Ovary (tissue), 9 donors: ENCODE measurements around the gene GNG7. TPM values are rescaled to one million over a fixed set of nuclear protein-coding genes. Genes with fewer than 3 reads are reported as not detected.
A peak's percentile ranks its signal among the peaks of the same experiment; 100 is the strongest.
"Not testable (repeated sequence)": the region's sequence is repeated elsewhere in the genome, so short reads cannot be mapped to it uniquely, and the experiment has no call there.

Experiments
- DNase-seq, 5 donors: peaks; one replicate each; pipeline ENCODE4 v3.0.0-alpha.2; 2019 to 2020
- H3K27ac ChIP-seq, 2 donors: fragments of 200-600 bp; one replicate each; pipeline versions ENCODE4 v1.5.1 to v1.8.0; 2019 to 2022
- H3K27me3 ChIP-seq: fragments of 200-600 bp; one replicate; pipeline ENCODE4 v1.8.0; 2022
- H3K36me3 ChIP-seq: fragments of 200-600 bp; sonication (generic); one replicate; pipeline ENCODE4 v1.5.1; 2019
- H3K4me1 ChIP-seq: one replicate; pipeline ENCODE4 v1.8.1; 2013; ENCODE audit warnings: mild to moderate bottlenecking, moderate library complexity; ENCODE audit not compliant: insufficient read depth
- H3K4me3 ChIP-seq: fragments of 200-600 bp; sonication (generic); one replicate; pipeline ENCODE4 v1.5.1; 2017
- H3K9me3 ChIP-seq, 2 donors: fragments of 200-600 bp in 1 of 2; sonication (generic) in 1 of 2; one replicate each; pipeline versions ENCODE4 v1.5.1 to v1.8.1; 2013 to 2019; ENCODE audit warnings: mild to moderate bottlenecking in 1 of 2, moderate library complexity in 1 of 2
- EP300 ChIP-seq: sonication (generic); formaldehyde crosslinking; IDR thresholded peaks from one replicate; pipeline ENCODE4 v1.6.1; 2017; ENCODE audit warnings: antibody characterized with exemption
- POLR2A ChIP-seq: fragments of 450-650 bp; IDR thresholded peaks from one replicate; pipeline ENCODE4 v1.6.1; 2017; ENCODE audit warnings: antibody characterized with exemption, mild to moderate bottlenecking, moderate library complexity
- WGBS, 3 donors: extraction: QIAGEN DNeasy Blood & Tissue Kit in 1 of 3; methylation state at CpG; one replicate each; pipeline versions ENCODE4 v1.1.5 to v1.1.7; 2013 to 2017; 5-methylcytosine and 5-hydroxymethylcytosine counted together
- intact Hi-C, 4 donors: fragments of 100-400 bp; cut with DNase I; formaldehyde crosslinking; loops; one replicate each; pipeline versions ENCODE4 v1.11.0 to v1.15.1; 2022 to 2023
- polyA plus RNA-seq, 2 donors: library from polyadenylated mRNA; stranded (reverse); fragments of 200-250 nt in 1 of 2; fragments of 350-450 nt in 1 of 2; fragmentation: Illumina TruSeq in 1 of 2; extraction: RNeasy Lipid Tissue Mini Kit (QIAGEN cat#74804) in 1 of 2; gene quantifications; one replicate each; pipeline ENCODE4 v1.2.3, GENCODE V29; 2013 to 2014
- total RNA-seq, 7 donors: library from RNA; depleted of rRNA in 2 of 7; stranded (reverse); fragments of >200 nt in 2 of 7; fragmentation: NEBNext Ultra II Directional in 3 of 7; extraction: Animal tissue kit (Norgen Biotek cat#: 25700) in 3 of 7; gene quantifications; one replicate each; pipeline versions ENCODE4 v1.1.0 to v1.2.4, GENCODE V29; 2016 to 2023
- TF ChIP-seq, protein P1 (sequence below), 3 donors: fragments of 450-650 bp in 2 of 3; fragments of 200-600 bp in 1 of 3; IDR thresholded peaks; one replicate each; pipeline versions ENCODE4 v1.5.1 to v1.8.0; 2016 to 2022; ENCODE audit warnings: antibody characterized with exemption in 3 of 3, mild to moderate bottlenecking in 1 of 3
- donor health status: DM: no; HTN: no; CAD: no; lungs with moderate emphysema.
- donor health status: DM: no; HTN: no; CAD: no.
- donor health status: Bipolar disorder and iron deficiency.
- donor health status: DM: yes; HTN: yes; CAD: no.
- donor health status: DM: no; HTN: no; CAD: no.
- donor health status: DM: yes; HTN: yes; CAD: no.

GNG7 gene
- total and polyA plus RNA-seq, 9 donors = 4.1 to 36.3 (median 15.1) TPM

DNA sequence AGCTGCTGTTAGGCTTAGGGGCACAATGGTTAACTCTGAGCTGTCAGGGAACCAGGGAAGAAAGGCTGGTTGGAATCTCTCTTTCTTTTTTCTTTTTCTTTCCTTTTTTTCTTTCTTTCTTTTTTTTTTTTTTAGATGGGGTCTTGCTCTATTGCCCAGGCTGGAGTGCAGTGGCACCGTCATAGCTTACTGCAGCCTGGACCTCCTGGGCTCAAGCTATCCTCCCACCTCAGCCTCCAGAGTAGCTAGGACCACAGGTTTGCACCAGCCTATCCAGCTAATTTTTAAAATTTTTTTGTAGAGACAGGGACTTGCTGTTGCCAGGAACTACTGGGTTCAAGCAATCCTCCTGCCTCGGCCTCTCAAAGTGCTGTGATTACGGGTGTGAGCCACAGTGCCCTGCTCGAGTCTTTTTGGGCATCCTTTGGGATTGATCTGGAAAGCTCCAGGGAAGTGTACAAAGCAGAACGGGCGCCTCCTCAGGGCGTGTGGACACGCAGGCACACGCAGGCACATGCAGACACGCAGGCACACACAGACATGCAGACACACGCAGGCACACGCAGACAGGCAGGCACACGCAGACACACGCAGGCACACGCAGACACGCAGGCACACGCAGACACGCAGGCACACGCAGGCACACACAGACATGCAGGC lies 127.4 kb downstream of the GNG7 start:
- Histone ChIP-seq H3K4me3 (no peak overlapping the region), H3K4me1 (peaks cover 18% of the 10 kb centered on the region), H3K9me3 (no peaks in the 10 kb centered on the region), H3K36me3 (no peaks in the 10 kb centered on the region), H3K27me3 (no peaks in the 10 kb centered on the region), H3K27ac (no peak overlapping the region)
- TF ChIP-seq, protein P1, sequence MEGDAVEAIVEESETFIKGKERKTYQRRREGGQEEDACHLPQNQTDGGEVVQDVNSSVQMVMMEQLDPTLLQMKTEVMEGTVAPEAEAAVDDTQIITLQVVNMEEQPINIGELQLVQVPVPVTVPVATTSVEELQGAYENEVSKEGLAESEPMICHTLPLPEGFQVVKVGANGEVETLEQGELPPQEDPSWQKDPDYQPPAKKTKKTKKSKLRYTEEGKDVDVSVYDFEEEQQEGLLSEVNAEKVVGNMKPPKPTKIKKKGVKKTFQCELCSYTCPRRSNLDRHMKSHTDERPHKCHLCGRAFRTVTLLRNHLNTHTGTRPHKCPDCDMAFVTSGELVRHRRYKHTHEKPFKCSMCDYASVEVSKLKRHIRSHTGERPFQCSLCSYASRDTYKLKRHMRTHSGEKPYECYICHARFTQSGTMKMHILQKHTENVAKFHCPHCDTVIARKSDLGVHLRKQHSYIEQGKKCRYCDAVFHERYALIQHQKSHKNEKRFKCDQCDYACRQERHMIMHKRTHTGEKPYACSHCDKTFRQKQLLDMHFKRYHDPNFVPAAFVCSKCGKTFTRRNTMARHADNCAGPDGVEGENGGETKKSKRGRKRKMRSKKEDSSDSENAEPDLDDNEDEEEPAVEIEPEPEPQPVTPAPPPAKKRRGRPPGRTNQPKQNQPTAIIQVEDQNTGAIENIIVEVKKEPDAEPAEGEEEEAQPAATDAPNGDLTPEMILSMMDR (IDR thresholded peaks at IDR 0.05) = no peak
- TF ChIP-seq EP300 = no peak
- no peak for TF ChIP-seq POLR2A
- DNase-seq = peak in 2 of 5 donors; percentile 18 to 33
- 87 to 93% (median 91%) methylated on average over 19 of the region's 19 CpGs for WGBS, 3 donors
- intact Hi-C loops = loop anchor here in 2 of 4 donors (5.0 kb wide), 3 partner anchors 33 to 83 kb away; no protein-coding TSS in a partner anchor

DNA sequence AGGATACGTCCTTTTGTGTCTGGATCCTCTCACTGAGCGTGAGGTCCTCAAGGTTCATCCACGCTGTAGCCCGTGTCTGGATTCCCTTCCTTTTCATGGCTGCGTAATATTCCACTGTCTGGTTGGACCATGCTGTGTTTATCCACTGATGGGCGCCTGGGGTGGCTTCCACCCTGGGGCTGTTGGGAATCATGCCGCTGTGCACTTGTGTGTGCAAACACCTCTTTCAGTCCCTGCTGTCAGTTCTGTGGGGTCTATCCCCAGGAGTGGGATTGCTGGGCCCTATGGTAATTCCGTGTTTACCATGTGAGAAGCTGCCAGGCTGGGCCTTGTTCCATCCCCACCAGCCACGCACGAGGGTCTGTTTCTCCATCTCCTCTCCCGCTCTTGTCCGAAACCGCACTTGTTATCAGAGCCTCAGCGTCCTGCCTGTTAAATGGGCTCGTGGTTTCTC lies 128.0 kb downstream of the GNG7 start:
- H3K4me3 ChIP-seq = no peak overlapping the region
- no peaks in the 10 kb centered on the region for H3K36me3 ChIP-seq
- TF ChIP-seq, protein P1 (IDR thresholded peaks at IDR 0.05) = no peak
- TF ChIP-seq EP300 = no peak
- TF ChIP-seq POLR2A = no peak
- intact Hi-C loops = no loop called here
- peak in 2 of 5 donors; percentile 15 to 26 for DNase-seq
- WGBS, 3 donors = 87 to 91% (median 89%) methylated on average over 15 of the region's 15 CpGs
- H3K4me1 ChIP-seq = peaks cover 13% of the 10 kb centered on the region
- H3K27ac ChIP-seq = no peak overlapping the region
- H3K9me3 ChIP-seq = no peaks in the 10 kb centered on the region
- H3K27me3 ChIP-seq = no peaks in the 10 kb centered on the region

DNA sequence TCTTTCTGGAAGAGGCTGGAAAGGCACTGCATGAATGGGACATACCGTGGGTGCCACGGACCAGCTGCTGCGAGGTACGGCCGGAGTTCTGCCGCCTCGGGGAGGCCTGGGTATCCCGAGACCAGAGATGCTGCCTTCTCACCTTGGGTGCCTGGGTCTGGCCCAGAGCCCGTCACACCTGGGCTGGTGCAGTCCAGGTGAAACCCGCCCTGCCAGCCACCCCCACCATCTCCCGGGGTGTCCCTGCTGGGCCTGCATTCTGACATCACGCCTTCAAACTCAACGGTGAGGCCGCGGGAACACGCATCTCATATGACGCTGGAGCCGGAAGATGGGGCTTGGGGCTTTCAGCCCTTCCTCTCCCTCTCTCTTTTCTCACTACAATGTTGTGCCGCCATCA lies 128.6 kb downstream of the GNG7 start:
- Histone ChIP-seq H3K4me3 (no peak overlapping the region), H3K27me3 (no peaks in the 10 kb centered on the region), H3K9me3 (no peaks in the 10 kb centered on the region), H3K27ac (no peak overlapping the region), H3K4me1 (peaks cover 12% of the 10 kb centered on the region), H3K36me3 (no peaks in the 10 kb centered on the region)
- 85 to 94% (median 93%) methylated on average over 19 of the region's 19 CpGs for WGBS, 3 donors
- TF ChIP-seq POLR2A = no peak
- no peak for TF ChIP-seq EP300
- TF ChIP-seq, protein P1 (IDR thresholded peaks at IDR 0.05) = no peak
- intact Hi-C loops = no loop called here
- peak in 2 of 5 donors; percentile 20 to 37 for DNase-seq

DNA sequence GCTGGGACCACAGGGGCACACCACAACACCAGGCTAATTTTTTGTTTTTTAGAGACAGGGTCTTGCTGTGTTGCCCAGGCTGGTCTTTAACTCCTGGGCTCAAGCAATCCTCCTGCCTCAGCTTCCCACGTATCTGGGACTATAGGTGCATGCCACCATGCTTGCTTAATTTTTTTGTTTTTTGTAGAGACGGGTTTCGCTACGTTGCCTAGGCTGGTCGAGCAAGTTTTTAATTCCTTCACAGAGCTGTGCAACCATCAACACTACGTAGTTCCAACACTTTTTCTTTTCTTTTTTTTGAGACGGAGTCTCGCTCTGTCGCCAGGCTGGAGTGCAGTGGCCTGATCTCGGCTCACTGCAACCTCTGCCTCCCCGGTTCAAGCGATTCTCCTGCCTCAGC lies 130.3 kb downstream of the GNG7 start:
- H3K9me3 ChIP-seq, H3K27ac ChIP-seq, H3K4me1 ChIP-seq, H3K36me3 ChIP-seq, H3K4me3 ChIP-seq, H3K27me3 ChIP-seq, intact Hi-C loops: not testable (repeated sequence)
- peak in 1 of 5 donors; percentile 1 for DNase-seq
- WGBS, 3 donors = 92 to 95% (median 94%) methylated on average over 12 of the region's 12 CpGs
